ENCODE results near the gene CDH4.

CDH4 gene

GRCh38 chr20:61765871-61766654 is 514.0 kb downstream of the CDH4 start:
- DNase-seq (ENCODE audit: low spot score), result no peak

GRCh38 chr20:61766921-61767610 is 515.0 kb downstream of the CDH4 start:
- no peak for DNase-seq (ENCODE audit: low spot score)

DNA sequence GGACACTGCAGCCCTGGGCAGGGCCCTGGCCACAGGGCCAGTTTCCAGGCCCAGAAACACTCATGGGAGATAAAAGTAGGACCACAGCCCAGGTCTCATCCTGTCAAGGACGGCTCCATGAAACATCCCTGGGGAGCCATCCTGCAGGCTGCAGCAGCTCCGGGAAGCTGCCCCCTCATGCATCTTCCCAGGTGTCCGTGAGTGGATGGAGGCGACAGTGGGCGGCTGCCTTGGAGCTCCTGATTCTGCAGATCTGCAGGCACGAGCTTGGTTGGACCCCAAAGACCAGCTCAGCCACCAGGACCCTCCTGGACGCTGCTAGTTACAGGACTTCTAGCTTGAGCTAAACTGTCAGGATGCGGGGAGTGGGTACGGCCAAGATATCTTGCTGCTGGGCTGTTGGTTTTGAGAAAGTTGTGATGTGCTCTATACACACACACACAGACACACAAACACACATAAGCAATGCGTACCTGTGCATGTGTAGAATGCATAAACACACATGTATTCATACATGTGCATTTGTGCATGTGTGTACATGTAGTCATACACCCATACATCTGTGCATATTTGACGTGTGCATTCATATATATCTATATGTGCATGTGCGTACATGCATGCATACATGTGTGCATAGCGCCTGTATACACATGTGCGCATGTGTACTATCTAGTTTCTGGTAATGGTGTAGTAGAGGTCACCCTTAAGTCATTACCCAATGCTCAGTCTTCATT is 515.9 kb downstream of the CDH4 start:
- no peak for DNase-seq (ENCODE audit: low spot score)

DNA sequence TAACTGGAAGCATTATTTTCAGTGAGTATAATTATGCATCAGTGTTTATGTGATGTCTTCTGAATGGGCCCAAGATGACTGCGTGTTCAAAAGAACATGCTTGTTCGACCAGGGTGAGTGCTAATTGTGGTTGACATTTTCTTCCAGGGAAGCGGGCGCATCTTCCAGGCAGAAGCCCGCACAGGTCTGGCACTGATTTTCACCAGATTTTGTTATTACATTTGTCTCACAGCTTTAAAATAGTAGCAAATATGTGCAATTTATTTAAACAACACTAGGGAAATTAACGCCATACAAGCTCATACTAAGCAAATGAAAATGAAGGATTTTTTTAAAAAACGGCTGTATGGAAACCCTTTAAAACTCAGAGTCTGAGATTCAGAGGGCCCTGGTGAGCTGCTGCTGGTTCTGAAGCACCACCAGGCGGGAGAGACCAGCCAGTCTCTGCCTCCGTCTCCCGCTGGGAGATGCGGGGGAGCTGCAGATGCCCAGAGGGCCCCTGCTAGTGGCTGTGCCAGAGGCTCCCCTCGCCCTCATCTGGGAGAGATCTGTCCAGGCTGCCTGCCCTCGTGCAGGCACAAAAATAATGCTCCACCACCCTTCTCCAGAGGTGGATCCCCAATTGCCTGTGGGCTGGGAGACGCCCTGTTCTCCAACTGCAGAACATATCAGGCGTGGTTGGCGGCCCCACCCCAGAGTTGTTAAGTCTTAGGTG is 516.7 kb downstream of the CDH4 start:
- no peak for DNase-seq (ENCODE audit: low spot score)

- DNase-seq (ENCODE audit: low spot score), result no peak
Measured at GRCh38 chr20:61769286-61769832, 517.3 kb downstream of the CDH4 start.

- no peak for DNase-seq (ENCODE audit: low spot score)
Measured at GRCh38 chr20:61770113-61770585, 518.1 kb downstream of the CDH4 start.

DNA sequence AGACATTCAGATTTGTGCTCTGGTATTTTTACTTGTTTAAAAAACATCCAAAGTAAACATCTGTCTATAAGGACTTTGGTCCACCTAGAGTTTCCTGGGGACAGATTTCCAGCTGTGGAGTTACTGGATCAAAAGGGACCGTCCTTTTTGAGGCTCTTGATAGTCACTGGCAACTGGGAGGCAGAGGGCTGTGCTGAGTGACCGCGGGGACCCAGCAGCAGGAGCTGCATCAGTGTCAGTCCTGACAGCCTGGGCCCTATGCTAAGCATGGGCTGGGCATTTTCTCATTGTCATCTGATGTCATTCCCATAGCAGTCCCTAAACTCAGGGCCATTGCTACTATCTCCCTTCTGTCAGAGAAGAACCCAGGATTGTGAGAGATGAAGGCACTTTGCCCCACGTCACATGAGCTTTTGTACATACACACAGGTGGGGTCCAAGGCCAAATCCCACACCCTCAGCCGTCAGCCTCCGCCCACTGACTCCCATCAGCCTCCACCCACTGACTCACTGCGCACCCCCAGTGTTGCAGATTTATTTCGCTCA is 519.8 kb downstream of the CDH4 start:
- DNase-seq (ENCODE audit: low spot score), result no peak

GRCh38 chr20:61772828-61773631 is 521.0 kb downstream of the CDH4 start:
- DNase-seq (ENCODE audit: low spot score), result no peak

GRCh38 chr20:61773926-61774587 is 522.0 kb downstream of the CDH4 start:
- DNase-seq (ENCODE audit: low spot score), result no peak

- DNase-seq (ENCODE audit: low spot score), result no peak
Measured at GRCh38 chr20:61775423-61775822, 523.4 kb downstream of the CDH4 start.

DNA sequence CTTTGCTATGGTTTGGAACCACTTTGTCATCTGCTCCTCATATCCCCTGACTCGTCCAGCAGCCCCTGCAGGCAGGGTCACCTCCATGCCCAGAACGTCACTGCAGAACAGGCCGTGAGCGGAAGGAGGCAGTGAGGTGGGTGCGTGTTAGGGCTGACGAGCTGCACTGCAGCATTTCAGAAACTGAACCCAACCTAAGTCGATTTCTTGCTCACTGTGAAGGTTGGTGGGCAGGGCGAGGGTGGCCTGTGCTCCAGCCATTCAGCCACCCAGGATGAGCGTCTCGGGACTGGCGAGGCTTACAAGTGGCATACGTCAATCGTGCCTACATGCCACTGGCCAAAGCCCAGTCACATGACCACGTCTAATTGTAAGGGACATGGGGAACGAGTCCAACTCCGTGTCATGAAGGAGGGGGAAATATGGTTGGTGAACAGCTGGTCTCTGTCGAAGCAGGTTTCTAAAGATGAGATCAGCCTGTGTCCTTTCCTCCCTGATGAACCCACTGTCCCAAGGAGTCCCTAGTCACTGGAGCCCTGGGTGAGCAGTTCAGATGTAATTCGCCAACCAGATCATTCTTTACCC is 524.5 kb downstream of the CDH4 start:
- no peak for DNase-seq (ENCODE audit: low spot score)

- no peak for DNase-seq (ENCODE audit: low spot score)
Measured at GRCh38 chr20:61777773-61778494, 525.9 kb downstream of the CDH4 start.

GRCh38 chr20:61778495-61778863 is 526.4 kb downstream of the CDH4 start:
- DNase-seq (ENCODE audit: low spot score), result no peak

DNA sequence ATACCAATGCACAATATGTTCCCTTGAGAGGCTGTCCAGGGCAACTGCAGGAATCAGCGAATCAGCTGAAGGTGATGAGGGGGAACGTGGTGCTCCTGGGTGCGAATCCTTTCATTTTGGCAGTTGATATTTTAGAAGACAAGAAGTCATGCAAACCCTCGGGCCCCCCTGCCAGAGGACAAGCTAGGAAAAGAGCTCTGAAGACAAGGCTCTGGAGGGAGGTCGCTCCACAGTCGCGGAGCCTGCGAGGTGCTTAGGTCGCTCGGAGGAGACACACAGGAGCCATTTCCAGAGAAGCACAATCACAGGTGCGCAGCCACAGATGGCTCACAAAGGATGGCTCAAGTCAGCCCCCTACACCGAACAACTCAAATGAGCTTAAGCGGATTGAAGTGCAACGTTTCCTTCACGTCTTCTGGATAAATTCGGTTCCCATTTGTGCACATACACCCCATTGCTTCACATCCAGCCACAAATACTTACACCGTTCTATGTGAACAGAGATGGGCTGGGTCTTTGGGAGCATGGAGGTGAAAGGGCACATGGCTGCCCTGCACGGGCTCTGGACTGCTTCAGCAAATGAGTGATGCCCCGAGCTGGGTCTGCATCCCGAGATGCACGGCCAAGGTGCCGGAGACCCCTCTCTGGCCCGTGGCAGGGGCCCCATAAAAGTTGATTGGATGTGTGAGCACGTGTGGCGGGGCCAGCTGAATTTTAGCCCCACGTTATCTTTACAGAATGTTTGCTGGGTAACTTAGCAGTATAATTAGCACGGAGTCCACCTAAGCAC is 527.3 kb downstream of the CDH4 start:
- DNase-seq (ENCODE audit: low spot score), result no peak

DNA sequence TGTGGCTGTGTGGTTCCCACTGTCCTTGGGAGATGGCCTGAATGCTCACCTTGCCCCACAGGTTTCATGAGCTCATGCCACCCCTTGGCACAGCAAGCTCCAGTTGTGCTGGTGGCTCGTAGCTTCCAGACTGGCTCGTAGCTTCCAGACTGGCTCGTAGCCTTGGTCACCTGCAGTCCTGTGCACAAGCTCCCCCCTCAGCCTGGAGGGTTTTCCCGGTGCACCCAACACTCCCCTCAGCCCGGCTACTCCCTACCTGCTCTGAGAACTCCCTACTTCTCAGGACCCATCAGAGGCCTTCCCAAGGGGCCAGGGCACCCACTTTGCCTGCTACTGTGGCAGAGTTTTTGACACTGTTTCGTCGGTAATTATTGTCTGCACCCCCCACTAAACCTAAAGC is 528.0 kb downstream of the CDH4 start:
- no peak for DNase-seq (ENCODE audit: low spot score)

DNA sequence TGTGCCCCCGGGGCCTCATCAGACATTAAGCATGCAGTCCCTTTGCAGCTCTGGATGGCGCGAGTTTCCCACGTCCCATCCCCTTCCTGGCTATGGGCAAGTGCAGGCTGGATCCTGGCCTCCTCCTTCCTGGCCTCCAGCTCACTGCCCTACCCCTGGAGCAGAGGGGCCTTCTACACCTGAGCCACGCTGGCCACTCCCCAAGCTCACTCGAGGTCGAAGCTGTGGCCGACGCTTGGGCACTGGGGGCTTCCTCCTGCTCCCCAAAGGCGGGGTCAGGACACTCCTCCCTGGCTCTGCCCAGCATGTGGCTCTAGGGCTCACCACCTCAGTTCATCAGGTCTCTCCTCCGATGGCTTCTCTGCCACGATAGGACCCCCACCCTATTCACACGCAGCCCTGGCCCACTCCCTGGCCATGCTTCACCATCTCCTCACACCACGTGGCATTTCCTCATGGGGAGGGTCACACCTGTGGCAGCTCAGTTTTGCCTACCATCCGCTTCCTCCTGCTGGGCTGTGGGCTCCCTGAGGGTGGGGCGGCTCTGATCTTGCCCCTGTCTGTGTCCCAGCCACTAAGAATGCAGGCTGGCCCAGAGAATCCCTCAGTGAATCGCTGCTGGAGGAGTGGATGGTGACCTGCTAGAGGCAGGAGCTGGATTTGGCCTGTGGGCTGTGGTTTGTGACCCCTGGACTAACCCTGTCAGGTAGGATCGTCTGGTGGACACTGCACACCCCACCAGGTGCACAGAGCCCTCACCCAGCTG is 532.9 kb downstream of the CDH4 start:
- no peak for DNase-seq (ENCODE audit: low spot score)

- DNase-seq (ENCODE audit: low spot score), result no peak
Measured at GRCh38 chr20:61785567-61785816, 533.4 kb downstream of the CDH4 start.

DNA sequence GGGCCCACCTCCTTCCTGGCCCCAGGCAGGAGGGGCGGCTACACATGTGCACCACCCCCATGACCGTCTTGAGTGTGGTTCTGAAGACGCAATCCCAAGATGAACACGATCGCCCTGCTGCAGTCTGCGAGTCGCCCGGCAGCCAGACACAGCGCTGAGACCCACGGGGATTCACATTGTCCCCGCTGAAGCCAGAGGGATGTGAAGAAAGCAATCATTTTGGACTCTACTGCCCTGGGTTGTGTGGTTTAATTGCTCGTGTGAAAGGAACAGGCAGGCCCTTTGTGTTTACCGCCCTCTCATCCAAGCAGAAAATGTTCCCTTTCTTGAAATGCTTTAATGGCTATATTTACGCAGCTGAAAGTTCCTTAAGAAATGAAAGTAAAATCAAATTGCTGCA is 534.2 kb downstream of the CDH4 start:
- no peak for DNase-seq (ENCODE audit: low spot score)
